GM12873 (cell line): ENCODE measurements around the gene KLB.

Source experiments
- CTCF ChIP-seq: IDR thresholded peaks from 2 replicates; pipeline ENCODE4 v1.5.1; 2012; ENCODE audit warnings: low read depth, mild to moderate bottlenecking, moderate library complexity, low read length, control low read depth; ENCODE audit not compliant: insufficient read depth; ENCODE audit errors: missing control alignments

KLB gene

GRCh38 chr4:39480251-39480650, 73.5 kb downstream of the KLB start:
- no peak for TF ChIP-seq CTCF

GRCh38 chr4:39480902-39481695, 74.4 kb downstream of the KLB start:
- no peak for TF ChIP-seq CTCF

GRCh38 chr4:39484582-39485272, 78.0 kb downstream of the KLB start:
- TF ChIP-seq CTCF: no peak

GRCh38 chr4:39486221-39486804, 79.6 kb downstream of the KLB start:
- TF ChIP-seq CTCF: no peak

- TF ChIP-seq CTCF: no peak
These were observed 83.6 kb downstream of the KLB start for GRCh38 chr4:39490322-39490721.

GRCh38 chr4:39494354-39494753, 87.6 kb downstream of the KLB start:
- no peak for TF ChIP-seq CTCF

- TF ChIP-seq CTCF: no peak
These were observed 88.9 kb downstream of the KLB start for GRCh38 chr4:39495446-39496213.
